NCI-H1436 treated with DMSO at 0.1 percent for 48 hours (cell line): ENCODE measurements around the gene MCC.
A peak's percentile ranks its signal among the peaks of the same experiment; 100 is the strongest.

Experiments
- DNase-seq: peaks from one replicate; lab custom pipeline; 2025; lab: John Stamatoyannopoulos, UW

MCC gene

DNA sequence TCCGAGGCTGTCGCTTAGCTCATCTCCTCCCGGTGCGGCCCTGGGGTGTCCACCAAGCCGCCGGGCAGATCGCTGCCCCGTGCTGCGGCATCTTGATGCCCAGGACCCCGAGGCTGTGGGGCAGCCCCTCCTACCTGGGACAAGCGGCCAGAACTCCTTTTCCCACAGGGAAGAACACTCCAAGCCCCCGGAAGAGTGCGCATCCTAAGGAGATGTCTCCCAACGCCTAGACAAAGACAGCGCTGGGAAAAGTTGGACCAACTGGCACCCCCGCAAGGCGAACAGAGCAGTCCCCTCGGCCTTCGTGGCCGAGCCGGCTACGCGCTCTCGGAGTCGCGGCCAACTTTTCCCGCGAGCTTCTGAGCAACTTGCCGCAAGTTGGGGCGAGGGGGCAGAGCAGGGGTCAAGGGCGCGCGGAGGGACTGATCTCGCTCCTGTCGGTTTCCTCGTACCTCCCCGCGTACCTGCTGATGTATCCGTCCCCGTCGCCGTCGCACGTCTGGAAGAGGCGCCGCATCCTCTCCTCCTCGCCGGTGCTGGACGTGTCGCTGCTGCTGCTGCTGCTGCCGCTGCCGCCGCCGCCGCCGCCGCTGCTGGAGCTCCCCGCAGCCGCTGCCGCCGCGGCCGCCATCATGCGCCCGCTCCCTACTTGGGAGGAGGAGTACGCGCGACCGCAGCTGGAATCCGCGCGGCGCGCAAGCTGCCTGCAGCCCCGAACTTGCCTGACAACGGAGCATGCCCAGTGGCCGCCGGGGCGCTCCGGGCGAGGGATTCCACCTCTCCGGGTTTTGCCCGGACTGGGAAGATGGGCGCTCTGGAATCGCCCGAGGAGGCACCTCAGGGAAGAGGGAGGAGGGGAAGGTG, at the start of gene MCC:
TSS of gene MCC (minus strand) at position 673 of the 864 bp plus-strand sequence.
- DNase-seq, result no peak

DNA sequence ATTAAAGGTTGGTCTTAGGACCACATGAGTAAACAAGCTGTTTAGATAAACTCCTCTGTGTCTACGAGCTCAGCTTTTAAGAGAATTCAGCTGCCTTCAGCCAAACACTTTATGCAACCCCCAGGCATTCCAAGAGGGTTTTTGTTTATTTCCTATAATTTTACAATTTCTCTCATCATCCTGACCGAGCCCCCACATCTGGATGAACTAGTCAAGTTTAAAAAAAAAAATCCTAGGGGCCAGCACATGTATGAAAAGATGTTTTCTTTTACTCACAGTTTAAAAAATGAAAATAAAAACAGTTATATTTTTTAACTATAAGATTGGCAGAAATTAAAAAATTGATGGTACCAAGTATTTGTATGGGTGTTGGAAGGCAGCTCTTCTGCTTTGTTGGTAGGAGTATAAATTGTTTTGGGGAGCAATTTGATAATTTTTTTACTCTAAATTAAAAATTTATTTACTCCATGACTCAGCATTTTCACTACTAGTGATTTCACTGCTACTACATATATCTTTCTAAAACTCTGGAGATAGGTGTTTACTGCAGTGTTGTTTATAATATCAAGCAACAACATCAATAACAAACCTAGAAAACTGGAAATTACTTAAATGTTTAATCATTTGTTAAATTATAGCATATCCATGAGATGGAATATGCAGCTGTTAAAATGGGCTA, 43.4 kb upstream of the MCC start:
- DNase-seq, result no peak

DNA sequence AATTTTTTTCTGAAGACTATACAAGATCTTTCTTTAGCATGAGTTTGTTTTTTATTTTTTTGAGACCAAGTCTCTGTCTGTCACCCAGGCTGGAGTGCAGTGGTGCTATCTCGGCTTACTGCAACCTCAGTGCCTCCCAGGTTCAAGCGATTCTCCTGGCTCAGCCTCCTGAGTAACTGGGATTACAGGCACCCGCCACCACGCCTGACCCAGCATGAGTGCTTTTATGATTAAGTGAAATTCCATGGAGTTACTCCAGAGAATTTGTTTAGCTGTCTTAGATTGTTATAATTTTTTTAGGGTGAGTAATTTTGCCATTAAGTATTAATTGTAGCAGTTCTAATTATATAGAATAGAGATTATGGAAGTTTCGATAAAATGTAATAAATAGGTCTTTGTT, 39.5 kb upstream of the MCC start:
- DNase-seq, result no peak

DNA sequence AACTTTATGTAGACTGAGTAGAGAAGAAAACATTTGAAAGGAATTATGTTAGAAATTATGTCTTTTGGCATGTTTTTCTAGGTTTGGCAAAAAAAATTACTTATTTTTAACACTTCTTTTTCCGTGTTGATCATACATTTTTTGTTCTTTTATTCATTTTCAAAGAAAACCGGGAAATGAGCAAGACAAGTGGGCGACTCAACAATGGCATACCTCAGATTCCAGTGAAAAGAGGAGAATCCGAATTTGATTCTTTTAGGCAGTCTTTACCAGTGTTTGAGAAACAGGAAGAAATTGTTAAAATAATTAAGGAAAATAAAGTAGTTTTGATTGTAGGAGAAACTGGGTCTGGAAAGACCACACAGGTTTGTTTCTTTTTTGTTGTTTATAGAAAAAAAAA, 38.2 kb upstream of the MCC start:
- DNase-seq, result no peak

DNA sequence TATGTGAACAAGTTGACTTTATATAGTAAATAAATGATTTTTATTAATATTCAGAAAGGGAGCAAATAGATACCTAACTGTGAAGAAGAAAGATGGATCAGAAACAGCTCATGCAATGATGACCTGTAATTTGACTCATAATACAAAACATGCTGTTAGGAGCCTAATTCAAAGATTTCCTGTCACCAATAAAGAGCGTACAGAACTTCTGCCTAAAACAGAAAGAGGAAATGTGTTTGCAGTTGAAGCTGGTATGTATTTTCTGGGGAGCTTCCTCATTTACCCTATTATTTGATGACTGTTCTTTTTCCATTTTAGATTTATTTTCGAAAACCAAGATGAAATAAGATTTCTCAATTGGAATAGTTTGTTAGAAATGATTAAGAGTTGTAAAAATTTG, 36.7 kb upstream of the MCC start:
- DNase-seq, result no peak

DNA sequence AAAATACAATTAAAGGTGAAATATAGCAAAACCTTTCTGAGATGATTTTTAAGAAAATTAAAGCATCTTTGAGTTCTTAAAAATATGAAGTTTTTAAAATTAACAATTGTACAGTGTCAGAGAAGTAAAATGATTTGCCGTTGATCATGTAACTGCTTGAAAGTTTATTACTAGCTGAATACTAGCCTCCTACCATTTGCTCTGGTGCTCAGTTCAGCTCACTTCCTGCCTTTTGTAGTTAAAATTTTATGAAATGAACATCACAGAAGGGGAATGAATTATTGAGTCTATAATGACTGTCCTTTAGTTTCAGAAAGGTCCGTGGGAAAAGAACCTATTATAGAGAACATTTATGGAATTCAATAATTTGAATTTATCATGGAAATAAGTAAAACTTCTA, 34.9 kb upstream of the MCC start:
- no peak for DNase-seq

DNA sequence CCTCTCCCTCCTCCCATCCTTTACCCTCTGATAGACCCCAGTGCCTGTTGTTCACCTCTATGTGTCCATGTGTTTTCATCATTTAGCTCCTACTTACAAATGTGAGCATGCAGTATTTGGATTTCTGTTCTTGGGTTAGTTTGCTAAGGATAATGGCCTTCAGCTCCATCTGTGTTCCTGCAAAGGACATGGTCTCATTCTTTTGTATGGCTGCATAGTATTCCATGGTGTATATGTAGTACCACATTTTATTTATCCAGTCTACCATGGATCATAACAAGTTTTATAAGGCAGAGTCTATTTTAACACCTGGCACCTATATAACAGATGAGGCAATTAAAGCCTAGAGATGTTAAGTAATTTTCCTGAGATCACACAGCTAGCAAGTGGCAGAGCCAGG, 32.6 kb upstream of the MCC start:
- no peak for DNase-seq

DNA sequence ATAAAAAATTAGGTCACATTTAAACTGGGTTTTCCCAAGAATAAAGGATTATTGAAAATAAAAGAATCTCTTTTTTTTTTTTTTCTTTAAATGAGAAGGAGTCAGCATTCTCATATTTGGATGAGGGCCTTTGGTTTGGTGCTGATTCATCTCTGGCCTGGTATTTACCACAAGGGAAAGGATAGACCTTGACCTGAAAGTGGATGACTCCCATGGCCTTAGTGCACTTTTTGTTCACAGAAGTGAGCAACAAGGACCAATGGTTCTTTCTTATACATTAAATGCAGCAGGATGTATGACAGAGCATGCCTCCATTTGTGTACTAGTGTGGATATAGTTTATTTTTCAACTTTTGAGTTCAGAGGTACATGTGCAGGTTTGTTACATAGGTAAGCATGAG, 32.2 kb upstream of the MCC start:
- no peak for DNase-seq

DNA sequence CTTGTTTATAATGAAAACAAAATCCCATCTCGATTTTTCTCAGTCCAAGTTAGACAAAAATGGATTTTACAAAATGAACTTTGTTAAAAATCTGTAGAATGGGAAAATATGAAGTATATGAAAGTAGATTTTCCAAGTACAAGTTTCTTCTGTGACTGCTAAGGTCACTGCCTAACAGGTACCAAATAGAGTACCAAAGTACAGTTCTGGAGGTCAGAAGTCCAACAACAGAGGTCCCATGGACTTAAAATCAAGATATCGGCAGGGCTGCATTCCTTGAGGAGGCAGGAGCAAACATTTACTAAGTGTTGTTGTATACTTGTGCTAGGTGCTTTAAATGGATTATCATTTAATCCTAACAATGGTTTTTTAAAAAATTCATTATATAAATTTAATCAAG, 31.2 kb upstream of the MCC start:
- DNase-seq, result no peak

DNA sequence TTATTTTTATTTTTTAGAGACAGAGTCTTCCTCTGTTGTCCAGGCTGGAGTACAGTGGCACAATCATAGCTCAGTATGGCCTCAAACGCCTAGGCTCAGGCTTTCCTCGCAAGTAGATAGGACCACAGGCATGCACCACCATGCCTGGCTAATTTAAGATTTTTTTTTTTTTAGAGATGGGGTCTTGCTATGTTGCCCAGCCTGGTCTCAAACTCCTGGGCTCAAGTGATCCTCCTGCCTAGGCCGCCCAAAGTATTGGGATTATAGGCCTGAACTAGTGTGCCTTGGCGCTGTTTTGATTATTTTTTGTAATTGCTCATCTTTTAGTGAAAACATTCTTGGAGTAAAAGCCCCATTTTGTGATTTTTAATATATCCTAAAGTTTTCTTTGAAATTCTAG, 30.6 kb upstream of the MCC start:
- DNase-seq, result no peak

DNA sequence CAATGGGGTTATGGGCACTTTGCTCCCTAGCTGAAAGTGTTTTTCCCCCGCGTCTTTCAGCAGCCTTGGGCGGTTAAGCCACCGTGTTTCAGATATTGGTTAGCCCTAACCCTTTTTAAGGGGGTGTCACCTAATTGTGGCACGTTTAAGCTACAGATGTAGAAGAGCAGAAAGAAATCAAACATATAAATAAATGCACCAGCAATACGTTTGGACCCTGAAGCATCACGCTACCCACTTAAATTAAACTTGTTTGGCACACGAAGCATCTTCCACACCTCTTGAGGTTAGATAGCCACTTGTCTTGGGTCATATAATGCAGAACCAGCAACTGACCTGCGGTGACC, 26.0 kb upstream of the MCC start:
- DNase-seq, result no peak

DNA sequence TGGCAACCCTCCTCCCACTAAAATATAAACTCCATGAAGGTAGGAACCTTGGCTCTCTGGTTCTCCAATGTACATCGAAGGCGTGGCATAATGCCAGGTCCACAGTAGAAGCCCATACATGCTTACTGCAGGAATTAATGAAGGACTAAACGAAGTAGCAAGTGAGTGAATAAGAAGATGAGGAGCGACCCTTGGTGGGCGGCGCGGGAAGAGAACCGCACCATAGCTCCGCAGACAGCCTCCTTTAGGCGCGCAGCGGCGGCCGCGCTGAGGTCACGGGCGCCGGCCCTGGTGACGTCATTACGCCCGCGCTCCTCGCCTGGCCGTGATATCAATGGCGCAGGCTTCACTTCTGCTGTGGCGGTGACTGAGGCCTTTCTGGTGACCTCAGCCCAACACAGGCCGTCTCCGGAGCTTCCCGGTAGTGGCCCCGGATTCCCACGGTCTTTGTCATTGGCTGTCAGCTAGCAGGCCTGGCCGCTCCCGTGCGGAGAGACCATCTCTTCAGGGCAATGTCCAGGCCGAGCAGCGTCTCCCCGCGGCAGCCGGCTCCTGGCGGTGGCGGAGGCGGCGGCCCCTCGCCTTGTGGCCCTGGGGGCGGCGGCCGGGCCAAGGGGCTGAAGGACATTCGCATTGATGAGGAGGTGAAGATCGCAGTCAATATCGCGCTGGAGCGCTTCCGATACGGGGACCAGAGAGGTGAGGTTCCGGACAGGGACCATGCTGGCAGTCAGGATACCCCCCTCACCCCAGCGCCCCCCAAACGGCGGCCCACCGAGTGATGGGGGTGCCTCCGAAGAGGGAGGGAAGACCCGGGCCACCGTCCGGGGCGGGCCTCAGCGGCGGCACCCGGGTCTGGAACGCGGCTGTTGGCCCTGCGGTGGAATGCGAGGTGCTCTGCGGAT, 25.4 kb upstream of the MCC start, which contains the start of gene YTHDC2:
TSS of gene YTHDC2 (plus strand) at position 311 of the 905 bp plus-strand sequence. CDS start at position 513, 202 bp downstream.
- peak; percentile 26 for DNase-seq

DNA sequence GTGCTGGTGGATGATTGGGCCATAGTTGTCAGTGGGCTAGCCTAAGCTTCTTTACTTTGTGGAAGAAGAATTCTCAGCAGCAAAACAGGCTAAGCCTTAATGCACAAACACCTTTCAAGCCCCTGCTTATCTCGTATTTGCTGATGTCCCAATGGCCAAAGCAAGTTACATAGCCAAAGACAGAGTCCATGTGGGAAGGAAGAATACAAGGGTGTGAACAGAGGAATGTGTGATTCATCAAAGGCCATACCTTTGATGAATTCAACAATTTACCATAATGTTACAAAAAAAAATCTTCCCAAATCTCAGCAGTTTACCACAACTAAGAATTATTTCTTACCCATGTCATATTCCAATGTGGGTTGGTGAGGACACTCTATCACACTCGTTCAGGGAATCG, 24.1 kb upstream of the MCC start:
- DNase-seq, result no peak

DNA sequence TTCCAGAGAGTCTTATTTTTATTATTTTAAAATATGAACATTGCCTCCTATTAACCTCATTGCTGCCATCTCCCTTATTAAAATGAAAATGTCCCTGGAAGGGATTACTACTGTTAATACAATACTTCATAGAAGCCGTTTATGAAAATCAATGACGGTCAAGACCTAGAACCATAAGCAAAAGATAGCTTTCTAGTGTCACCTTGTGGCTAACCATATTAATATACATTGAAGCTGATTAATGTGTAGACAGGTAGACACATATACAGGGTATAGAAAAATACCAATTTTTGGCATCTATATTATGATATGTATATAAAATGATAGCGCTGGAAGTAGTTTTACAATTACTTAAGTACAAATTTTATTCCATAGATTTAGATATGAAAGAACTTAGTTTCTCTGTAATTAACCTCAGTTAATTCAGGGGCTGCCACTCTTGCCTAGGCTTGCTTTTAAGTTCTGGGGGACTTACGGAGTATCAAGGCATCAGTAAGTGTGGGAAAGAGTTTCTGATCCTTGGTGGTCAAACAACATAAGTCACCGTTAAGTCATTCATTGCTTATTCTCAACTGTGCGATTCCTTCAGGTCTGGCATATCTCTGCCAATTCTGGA, 22.7 kb upstream of the MCC start:
- no peak for DNase-seq

DNA sequence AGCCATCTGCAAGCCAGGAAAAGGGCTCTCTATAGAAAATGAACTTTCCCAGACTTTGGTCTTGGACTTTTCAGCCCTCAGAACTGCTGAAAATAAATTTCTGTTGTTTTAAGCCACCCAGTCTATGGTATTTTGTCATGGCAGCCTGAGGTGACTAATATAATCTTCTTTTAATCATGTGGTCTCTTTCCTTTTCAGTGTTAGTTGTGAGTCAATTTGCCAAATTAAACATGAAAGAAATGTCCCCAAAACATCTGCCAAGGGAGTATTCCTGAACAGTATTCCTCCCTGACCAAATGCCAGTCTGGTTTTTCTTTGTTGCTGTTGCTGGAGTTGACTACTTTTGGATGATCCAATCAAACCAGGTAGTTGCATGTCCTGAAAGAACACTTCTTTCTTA, 20.5 kb upstream of the MCC start:
- no peak for DNase-seq

DNA sequence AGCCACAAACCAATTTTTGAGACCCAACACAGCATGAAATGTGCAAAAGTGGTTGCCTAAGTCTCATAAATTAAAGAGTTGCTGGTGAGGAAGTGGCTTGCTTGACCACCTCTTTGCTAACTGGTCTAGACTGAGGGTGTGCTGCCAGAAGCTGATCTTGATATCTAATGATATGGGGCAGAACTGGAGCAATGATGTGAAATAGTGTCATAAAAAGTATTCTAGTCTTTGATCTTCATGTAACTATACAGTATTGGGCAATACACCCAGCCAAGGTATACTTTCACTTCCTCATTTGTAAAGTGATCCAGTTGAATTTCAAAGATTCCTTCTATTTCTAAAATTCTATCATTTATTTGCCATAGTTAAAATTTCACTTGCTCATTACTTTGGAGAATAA, 19.3 kb upstream of the MCC start:
- DNase-seq, result no peak

DNA sequence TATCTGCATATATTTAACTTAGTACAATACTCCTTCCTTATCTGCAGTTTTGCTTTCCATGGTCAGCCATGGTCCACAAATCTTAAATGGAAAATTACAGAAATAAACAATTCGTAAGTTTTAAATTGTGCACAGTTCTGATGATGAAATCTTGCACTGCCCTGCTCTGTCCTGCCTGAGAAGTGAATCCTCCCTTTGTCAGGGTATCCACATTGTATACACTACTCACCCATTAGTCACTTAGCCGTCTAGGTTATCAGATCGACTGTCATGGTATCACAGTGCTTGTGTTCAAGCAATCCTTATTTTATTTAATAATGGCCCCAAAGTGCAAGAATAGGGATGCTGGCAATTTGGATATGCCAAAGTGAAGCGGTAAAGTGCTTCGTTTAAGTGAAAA, 16.9 kb upstream of the MCC start:
- DNase-seq, result no peak

DNA sequence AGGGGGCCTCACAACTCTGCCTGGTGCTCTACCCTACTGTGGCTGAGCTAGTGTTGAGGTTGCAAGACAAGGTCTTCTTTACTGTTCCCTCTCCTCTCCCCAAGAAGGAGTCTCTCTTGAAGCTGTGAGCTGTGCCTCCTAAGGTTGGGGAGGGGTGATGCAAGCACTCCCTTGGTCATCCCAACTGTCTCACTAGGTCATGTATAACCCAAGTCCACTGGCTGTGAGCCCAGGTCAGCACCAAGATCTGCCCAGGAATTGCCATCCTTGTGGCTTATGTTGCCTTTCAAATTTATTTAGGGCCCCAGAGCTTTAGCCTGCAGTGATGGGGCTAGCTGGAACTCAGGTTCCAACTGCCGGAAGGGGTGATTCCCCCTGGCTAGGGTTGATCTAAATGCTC, 14.9 kb upstream of the MCC start:
- no peak for DNase-seq

DNA sequence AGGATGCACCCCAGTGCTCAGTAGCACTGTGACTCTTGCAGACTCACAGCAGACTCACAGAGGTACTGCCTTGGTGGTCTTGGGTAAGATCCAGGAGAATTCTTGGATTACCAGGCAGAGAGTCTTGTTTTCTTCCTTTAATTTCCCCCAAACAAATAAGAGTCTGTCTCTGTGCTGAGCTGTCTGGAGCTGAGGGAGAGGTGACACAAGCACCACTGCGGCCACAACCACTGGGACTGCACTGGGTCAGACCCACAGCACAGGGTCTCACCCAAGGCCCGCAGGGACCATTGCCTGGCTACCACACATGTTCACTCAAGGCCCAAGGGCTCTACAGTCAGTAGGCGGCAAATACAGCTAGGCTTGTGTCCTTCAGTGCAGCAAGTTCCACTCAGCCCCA, 13.8 kb upstream of the MCC start:
- no peak for DNase-seq

DNA sequence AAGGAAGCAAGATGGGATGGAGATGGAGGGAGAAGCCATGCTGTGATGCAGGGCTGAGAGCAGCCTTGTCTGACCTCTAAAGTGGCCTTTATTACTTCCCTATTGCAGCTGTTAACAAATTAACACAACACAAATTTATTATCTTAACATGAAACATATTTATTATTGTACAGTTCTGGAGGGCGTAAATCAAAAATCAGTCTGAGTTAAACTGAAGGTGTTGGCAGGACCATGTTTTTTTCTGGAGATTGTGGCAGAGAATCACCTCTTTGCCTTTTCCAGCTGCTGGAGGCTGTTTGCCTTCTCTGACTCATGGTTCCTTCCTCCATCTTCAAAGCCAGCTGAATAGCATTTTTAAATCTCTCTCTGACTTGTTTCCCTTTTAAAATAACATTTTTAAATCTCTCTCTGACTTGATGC, 7.2 kb upstream of the MCC start:
- DNase-seq, result no peak

DNA sequence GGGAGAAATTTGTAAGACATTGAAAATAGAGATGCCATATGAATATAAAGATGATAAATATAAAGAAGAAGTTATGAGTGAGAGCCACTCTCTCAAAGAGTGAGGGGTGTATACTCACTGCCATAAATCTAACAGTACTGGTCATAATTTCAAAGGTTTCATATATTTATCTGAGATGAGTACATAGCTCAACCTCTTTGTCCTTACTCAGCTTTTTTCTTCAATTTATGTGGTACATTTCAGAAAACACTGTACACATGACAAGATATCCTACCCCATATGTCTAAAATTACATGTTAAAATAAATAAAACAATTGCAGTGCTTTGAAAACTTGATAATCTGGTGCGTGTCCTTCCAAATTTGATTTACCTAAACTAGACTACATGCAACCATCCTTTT, 5.2 kb upstream of the MCC start:
- DNase-seq, result no peak

DNA sequence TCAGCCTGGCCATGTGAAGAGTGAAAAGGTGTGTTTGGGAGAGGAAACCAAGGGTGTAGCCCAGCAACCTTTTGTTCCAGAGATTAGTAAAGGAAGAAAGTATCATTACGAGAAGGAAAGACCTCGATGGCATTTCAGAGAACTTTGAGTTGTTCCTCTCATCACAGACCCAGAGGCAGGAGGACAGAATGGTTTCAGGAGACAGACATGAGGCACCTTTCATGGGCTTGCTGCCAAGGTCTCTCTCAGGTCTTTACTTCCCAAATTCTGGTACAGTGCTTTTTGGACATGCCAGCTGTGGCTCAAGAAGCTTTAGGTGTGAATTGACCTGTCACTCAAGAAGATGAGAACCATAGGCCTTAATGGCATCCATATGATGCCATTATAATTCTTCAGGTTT, 2.8 kb upstream of the MCC start:
- no peak for DNase-seq
